GM12874 (cell line): Measurements from ENCODE around the gene STK24.

Source experiments
- TF ChIP-seq, protein P1 (sequence below): IDR thresholded peaks from 2 replicates; pipeline ENCODE4 v1.5.1; 2011; ENCODE audit warnings: low read depth, mild to moderate bottlenecking, control low read depth, low read length, moderate library complexity; ENCODE audit not compliant: insufficient read depth

STK24 gene

GRCh38 chr13:98434060-98434459 lies 142.8 kb downstream of the STK24 start:
- TF ChIP-seq, protein P1, sequence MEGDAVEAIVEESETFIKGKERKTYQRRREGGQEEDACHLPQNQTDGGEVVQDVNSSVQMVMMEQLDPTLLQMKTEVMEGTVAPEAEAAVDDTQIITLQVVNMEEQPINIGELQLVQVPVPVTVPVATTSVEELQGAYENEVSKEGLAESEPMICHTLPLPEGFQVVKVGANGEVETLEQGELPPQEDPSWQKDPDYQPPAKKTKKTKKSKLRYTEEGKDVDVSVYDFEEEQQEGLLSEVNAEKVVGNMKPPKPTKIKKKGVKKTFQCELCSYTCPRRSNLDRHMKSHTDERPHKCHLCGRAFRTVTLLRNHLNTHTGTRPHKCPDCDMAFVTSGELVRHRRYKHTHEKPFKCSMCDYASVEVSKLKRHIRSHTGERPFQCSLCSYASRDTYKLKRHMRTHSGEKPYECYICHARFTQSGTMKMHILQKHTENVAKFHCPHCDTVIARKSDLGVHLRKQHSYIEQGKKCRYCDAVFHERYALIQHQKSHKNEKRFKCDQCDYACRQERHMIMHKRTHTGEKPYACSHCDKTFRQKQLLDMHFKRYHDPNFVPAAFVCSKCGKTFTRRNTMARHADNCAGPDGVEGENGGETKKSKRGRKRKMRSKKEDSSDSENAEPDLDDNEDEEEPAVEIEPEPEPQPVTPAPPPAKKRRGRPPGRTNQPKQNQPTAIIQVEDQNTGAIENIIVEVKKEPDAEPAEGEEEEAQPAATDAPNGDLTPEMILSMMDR = no peak

DNA sequence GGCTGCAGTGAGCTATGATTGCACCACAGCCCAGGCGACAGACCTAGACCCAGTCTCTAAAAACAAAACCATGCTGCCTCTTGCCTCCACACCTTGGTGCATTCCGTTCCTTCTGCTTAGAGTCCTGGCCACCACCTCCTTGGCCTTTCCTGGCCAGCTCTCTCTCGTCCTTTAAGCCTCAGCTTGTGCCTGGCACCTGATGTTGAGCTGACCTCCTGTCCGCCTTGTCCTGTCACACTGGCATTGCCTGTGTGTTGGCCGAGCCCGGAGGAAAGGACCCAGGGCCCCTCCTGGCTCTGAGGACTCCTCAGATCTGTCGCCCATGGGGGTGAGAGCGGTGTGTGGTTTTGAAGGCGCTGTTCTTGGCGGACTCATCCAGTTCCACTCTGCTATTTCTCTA lies 143.3 kb downstream of the STK24 start:
- TF ChIP-seq, protein P1 = no peak

GRCh38 chr13:98432638-98433037 lies 144.3 kb downstream of the STK24 start:
- TF ChIP-seq, protein P1 = no peak

DNA sequence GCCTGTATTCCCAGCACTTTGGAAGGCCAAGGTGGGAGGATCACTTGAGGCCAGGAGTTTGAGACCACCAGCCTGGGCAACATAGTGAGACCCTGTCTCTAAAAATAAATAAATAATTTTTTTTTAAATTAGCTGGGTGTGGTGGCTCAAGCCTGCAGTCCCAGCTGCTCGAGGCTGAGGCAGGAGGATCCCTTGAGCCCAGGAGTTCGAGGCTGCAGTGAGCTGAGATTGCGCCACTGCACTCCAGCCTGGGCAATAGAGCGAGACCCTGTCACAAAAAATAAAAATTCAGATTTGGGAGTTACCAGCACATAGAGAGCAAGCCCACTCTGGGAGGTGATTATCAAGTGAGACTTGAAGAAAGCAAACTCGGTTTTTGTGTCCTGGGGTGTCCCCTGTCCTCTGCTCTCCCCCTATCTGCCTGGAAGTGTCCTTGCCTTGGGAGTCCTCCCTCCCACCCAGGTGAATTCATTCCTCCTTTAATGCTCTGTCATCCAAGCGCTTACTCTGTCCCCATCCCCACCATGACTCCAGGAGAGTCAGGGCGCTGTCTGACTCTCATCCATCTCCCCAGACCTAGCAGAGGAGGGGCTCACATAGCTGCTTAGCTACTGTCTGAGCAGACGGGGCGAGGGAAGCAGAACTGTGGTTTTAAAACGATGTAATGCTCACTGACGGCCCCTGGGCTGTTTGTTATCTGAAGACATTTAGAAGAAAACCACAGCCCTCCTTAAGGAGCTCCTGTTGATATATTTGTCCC lies 146.8 kb downstream of the STK24 start:
- TF ChIP-seq, protein P1 = no peak

- TF ChIP-seq, protein P1 = no peak
Observed at GRCh38 chr13:98429531-98429930, 147.4 kb downstream of the STK24 start.

DNA sequence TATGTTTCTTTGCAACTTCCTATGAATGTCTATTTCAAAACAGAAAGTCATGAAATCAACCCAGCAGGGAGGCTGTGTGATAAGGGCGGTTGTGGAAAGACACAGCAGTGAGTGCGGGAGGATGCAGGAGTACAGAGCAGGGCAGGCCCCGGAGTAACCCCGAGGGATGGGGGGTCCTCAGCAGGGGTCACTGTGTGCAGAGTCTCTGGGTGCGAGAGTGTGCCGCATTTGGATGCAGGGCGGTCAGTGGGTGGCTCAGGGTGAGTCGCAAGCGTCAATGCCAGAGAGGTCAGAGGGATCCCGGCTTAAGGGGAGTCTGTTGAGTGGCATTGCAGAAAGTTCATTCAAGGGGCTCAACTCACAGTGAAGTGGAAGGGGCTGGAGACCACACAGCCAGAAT lies 147.8 kb downstream of the STK24 start:
- TF ChIP-seq, protein P1 = no peak

GRCh38 chr13:98428256-98428966 lies 148.5 kb downstream of the STK24 start:
- TF ChIP-seq, protein P1 = no peak
